Tibial nerve (tissue), 4 donors: ENCODE measurements around the gene SPAG9.

Source experiments
- EP300 ChIP-seq, 2 donors: sonication (generic); formaldehyde crosslinking; IDR thresholded peaks; one replicate each; pipeline ENCODE4 v1.6.1; 2017; ENCODE audit warnings: antibody characterized with exemption in 2 of 2, mild to moderate bottlenecking in 1 of 2
- POLR2A ChIP-seq, 2 donors: fragments of 450-650 bp; IDR thresholded peaks; one replicate each; pipeline ENCODE4 v1.6.1; 2017; ENCODE audit warnings: antibody characterized with exemption in 2 of 2, mild to moderate bottlenecking in 2 of 2, moderate library complexity in 2 of 2
- TF ChIP-seq, protein P1 (sequence below), 5 experiments: fragments of 200-600 bp in 3 of 5; fragments of 450-650 bp in 2 of 5; sonication (generic) in 3 of 5; IDR thresholded peaks; one replicate each; pipeline ENCODE4 v1.5.1; 2016 to 2019; ENCODE audit warnings: antibody characterized with exemption in 5 of 5, mild to moderate bottlenecking in 3 of 5, moderate library complexity in 2 of 5

- TF ChIP-seq, protein P1, sequence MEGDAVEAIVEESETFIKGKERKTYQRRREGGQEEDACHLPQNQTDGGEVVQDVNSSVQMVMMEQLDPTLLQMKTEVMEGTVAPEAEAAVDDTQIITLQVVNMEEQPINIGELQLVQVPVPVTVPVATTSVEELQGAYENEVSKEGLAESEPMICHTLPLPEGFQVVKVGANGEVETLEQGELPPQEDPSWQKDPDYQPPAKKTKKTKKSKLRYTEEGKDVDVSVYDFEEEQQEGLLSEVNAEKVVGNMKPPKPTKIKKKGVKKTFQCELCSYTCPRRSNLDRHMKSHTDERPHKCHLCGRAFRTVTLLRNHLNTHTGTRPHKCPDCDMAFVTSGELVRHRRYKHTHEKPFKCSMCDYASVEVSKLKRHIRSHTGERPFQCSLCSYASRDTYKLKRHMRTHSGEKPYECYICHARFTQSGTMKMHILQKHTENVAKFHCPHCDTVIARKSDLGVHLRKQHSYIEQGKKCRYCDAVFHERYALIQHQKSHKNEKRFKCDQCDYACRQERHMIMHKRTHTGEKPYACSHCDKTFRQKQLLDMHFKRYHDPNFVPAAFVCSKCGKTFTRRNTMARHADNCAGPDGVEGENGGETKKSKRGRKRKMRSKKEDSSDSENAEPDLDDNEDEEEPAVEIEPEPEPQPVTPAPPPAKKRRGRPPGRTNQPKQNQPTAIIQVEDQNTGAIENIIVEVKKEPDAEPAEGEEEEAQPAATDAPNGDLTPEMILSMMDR (IDR thresholded peaks at IDR 0.05), result no peak
- no peak for TF ChIP-seq POLR2A (IDR thresholded peaks at IDR 0.05)
- no peak for TF ChIP-seq EP300 (IDR thresholded peaks at IDR 0.05)
These were observed 84.6 kb downstream of the SPAG9 start for GRCh38 chr17:51036084-51036483.
